ENCODE data around the gene ADAMTSL3. TPM values are rescaled to one million over a fixed set of nuclear protein-coding genes. Genes with fewer than 3 reads are reported as not detected.

ADAMTSL3 gene
- total RNA-seq, 6 experiments from 2014 or later: not detected

DNA sequence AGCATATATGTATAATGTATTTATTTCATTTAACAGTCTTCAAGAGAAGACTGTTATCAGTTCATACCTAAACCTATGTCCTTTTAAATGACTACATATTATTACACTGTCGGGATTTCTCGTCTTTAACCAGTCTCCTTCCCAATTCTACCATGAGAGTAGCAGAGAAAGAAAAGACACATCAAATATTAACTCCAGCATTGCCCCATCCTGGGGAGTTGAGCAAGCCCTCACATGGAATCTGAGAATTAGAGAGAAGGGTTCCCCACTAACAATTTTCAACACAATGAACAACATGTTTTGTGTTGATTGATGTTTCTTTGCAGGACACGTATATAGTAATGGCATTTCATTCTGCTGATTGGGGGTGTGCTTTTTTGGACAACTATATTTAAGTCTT lies 257.4 kb downstream of the ADAMTSL3 start:
- Mint-ChIP-seq H3K36me3 (ENCODE audit: low read depth) (no peaks in the 10 kb centered on the region), H3K4me3 (no peak overlapping the region), H3K27me3 (ENCODE audit: insufficient read depth) (no peaks in the 10 kb centered on the region; the same call in 1 of the 2 replicates), H3K27ac (no peak overlapping the region), H3K4me1 (ENCODE audit: low read depth) (no peaks in the 10 kb centered on the region), H3K9me3 (peaks cover 44% of the 10 kb centered on the region)
- TF ChIP-seq, protein P1, sequence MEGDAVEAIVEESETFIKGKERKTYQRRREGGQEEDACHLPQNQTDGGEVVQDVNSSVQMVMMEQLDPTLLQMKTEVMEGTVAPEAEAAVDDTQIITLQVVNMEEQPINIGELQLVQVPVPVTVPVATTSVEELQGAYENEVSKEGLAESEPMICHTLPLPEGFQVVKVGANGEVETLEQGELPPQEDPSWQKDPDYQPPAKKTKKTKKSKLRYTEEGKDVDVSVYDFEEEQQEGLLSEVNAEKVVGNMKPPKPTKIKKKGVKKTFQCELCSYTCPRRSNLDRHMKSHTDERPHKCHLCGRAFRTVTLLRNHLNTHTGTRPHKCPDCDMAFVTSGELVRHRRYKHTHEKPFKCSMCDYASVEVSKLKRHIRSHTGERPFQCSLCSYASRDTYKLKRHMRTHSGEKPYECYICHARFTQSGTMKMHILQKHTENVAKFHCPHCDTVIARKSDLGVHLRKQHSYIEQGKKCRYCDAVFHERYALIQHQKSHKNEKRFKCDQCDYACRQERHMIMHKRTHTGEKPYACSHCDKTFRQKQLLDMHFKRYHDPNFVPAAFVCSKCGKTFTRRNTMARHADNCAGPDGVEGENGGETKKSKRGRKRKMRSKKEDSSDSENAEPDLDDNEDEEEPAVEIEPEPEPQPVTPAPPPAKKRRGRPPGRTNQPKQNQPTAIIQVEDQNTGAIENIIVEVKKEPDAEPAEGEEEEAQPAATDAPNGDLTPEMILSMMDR (IDR thresholded peaks at IDR 0.05): no peak
- DNase-seq: no peak

DNA sequence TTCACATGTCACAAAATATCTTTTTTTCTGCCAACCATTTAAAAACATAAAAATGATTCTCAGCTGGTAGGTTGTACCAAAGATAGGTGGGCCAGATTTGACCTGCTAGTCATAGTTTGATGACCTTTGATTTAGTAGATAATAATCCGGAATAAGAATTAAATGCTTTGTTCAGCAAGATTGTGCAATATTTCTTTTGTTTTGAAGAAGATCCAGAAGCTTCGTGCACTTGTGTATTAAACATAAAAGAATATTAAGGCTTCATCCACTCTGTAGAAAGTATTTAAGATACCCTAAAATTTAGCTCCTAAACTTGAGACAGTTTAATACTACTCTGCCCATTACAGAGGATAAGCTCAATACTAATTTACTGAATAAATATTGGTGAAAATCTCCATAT lies 258.4 kb downstream of the ADAMTSL3 start:
- Mint-ChIP-seq H3K4me1 (ENCODE audit: low read depth) (no peaks in the 10 kb centered on the region), H3K9me3 (peaks cover 44% of the 10 kb centered on the region), H3K4me3 (no peak overlapping the region), H3K27ac (no peak overlapping the region), H3K27me3 (ENCODE audit: insufficient read depth) (no peaks in the 10 kb centered on the region; the same call in 1 of the 2 replicates), H3K36me3 (ENCODE audit: low read depth) (no peaks in the 10 kb centered on the region)
- TF ChIP-seq, protein P1 (IDR thresholded peaks at IDR 0.05): no peak
- no peak for DNase-seq

DNA sequence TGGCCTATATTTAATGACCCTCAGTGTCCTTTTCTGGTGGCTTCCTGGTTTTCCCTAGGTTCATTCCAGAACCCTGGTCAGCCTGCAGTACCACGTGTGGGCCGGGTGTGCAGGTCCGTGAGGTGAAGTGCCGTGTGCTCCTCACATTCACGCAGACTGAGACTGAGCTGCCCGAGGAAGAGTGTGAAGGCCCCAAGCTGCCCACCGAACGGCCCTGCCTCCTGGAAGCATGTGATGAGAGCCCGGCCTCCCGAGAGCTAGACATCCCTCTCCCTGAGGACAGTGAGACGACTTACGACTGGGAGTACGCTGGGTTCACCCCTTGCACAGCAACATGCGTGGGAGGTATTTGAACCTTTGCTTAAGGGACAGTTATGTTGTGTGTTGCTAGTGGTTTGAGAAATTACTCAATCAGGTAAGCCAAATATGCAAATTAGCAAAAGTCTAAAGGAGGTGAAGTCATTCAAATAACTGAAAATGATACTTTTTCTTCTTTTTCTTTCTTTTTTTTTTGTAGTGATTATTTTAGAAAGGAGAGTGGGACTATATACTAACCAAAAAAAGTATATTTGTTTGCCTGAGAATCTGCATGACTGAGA lies 259.2 kb downstream of the ADAMTSL3 start:
- peaks cover 46% of the 10 kb centered on the region for H3K9me3 Mint-ChIP-seq
- H3K27me3 Mint-ChIP-seq (ENCODE audit: insufficient read depth): no peaks in the 10 kb centered on the region; the same call in 1 of the 2 replicates
- no peak overlapping the region for H3K4me3 Mint-ChIP-seq
- no peak overlapping the region for H3K27ac Mint-ChIP-seq
- no peaks in the 10 kb centered on the region for H3K4me1 Mint-ChIP-seq (ENCODE audit: low read depth)
- H3K36me3 Mint-ChIP-seq (ENCODE audit: low read depth): no peaks in the 10 kb centered on the region
- DNase-seq: no peak
- TF ChIP-seq, protein P1 (IDR thresholded peaks at IDR 0.05): no peak

DNA sequence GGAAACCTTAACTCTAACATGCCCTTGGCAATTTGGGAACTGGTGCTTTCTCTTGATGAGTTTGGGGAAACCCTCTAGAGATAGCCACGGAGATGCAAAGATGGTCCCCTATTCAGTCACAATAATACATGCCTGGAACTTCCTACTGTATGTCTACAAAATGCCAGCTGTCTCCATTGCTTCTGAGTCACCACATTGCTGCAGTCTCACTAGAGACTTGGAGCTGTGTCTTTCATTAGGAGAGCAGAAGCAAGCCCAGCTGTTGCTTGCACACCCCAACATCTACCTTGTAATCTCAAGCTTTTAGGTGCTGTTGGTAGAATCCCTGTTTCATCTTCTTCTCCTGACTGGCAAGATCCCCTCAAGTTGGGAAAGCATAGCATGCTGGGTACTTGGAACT lies 261.0 kb downstream of the ADAMTSL3 start:
- Mint-ChIP-seq H3K4me1 (ENCODE audit: low read depth) (no peaks in the 10 kb centered on the region), H3K27ac (no peak overlapping the region), H3K36me3 (ENCODE audit: low read depth) (no peaks in the 10 kb centered on the region), H3K4me3 (no peak overlapping the region), H3K9me3 (peaks cover 48% of the 10 kb centered on the region), H3K27me3 (ENCODE audit: insufficient read depth) (no peaks in the 10 kb centered on the region; the same call in 1 of the 2 replicates)
- DNase-seq: no peak
- TF ChIP-seq, protein P1 (IDR thresholded peaks at IDR 0.05): no peak

DNA sequence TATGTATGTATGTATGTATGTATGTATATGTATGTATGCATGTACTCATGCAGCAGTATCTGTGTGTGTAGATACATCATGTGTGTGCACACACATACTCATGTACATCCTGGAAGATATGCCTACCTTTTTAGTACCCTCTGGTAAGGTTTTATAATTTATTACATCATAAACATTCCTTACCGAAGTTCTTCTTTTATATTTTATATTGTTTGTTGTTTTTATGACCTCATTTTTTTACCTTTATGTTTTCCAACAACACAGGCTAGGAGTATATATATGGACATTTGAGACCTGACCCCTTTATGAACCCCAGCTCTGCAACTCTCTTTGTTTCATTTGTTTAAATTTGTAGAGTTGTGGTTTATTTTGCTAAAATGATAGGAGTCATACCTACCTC lies 263.5 kb downstream of the ADAMTSL3 start:
- Mint-ChIP-seq H3K4me3 (no peak overlapping the region), H3K36me3 (ENCODE audit: low read depth) (no peaks in the 10 kb centered on the region), H3K9me3 (peaks cover 41% of the 10 kb centered on the region), H3K27ac (no peak overlapping the region), H3K27me3 (ENCODE audit: insufficient read depth) (no peaks in the 10 kb centered on the region; the same call in 1 of the 2 replicates), H3K4me1 (ENCODE audit: low read depth) (no peaks in the 10 kb centered on the region)
- TF ChIP-seq, protein P1 (IDR thresholded peaks at IDR 0.05): no peak
- no peak for DNase-seq

All from HFFc6 (cell line).